GM18520 (cell line): Measurements from ENCODE around the gene CNTNAP5.
"Not testable (repeated sequence)": the region's sequence is repeated elsewhere in the genome, so short reads cannot be mapped to it uniquely, and the experiment has no call there.

Experiments used
- ATAC-seq: cut with Tn5 transposase; IDR thresholded peaks from one replicate; pipeline ENCODE4 v1.9.1; 2021; ENCODE audit not compliant: unreplicated experiment

The CNTNAP5 gene

DNA sequence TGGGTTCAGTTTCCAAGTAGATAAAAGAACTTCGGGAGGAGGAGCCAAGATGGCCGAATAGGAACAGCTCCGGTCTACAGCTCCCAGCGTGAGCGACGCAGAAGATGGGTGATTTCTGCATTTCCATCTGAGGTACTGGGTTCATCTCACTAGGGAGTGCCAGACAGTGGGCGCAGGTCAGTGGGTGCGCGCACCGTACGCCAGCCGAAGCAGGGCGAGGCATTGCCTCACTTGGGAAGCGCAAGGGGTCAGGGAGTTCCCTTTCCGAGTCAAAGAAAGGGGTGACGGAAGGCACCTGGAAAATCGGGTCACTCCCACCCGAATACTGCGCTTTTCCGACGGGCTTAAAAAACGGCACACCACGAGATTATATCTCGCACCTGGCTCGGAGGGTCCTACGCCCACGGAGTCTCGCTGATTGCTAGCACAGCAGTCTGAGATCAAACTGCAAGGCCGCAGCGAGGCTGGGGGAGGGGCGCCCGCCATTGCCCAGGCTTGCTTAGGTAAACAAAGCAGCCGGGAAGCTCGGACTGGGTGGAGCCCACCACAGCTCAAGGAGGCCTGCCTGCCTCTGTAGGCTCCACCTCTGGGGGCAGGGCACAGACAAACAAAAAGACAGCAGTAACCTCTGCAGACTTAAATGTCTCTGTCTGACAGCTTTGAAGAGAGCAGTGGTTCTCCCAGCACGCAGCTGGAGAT, 382.9 kb downstream of the CNTNAP5 start:
- not testable (repeated sequence) for ATAC-seq

DNA sequence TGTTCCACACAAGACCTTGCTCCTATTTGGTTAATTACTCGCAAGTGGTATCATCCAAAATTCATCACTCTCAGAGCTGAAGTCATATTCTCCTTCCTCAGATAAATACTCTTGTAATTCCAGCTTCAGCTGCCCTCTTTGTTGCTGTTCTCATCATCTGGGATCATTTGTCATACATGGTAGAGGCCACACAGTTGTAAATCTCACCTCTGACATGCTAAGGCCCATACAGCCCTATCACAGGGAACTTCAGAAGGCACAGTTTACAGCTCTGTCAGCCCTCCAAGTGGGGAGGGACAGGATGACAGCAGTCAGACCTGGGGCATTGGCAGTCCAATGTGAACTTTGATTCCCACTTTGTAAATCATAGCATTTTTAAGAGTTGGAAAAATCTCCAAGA, 399.0 kb downstream of the CNTNAP5 start:
- ATAC-seq = no peak

DNA sequence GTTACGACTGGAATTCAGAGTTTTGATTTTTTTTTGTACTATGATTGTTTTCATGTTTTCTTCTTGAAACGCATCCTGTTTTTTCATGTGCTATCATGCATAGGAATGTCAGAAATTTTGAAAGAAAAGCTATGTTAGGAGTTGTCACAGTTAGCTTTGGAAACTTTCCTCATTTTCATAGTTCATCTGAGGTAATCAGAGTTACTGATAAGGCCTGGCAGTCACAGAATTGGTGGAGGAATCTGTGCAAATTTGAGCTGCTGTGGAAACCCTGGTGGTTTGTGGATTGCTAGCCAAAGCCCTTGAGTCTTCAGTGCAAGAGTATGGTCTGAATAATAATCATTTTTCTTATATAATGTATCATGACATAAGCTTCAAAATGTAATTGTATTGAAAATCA, 401.0 kb downstream of the CNTNAP5 start:
- no peak for ATAC-seq

DNA sequence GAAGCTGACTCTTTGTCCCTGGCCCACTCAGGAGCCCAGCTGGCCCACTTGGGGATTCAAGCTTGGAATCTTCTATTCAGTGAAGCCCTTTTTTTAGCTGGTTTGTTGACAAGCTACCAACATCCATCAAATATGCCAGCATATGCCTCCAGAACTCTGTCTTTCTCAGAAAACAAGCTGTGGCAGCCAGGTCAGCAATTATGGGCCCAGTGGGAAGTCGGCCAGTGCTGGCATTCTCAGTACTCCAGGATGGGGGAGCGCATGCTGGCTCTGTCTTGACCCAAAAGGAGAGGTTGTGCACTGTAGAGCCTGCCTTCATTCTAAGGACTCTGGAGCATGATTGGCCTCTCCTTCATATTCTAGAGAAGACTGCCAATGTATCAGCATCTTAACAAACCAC, 401.5 kb downstream of the CNTNAP5 start:
- no peak for ATAC-seq

DNA sequence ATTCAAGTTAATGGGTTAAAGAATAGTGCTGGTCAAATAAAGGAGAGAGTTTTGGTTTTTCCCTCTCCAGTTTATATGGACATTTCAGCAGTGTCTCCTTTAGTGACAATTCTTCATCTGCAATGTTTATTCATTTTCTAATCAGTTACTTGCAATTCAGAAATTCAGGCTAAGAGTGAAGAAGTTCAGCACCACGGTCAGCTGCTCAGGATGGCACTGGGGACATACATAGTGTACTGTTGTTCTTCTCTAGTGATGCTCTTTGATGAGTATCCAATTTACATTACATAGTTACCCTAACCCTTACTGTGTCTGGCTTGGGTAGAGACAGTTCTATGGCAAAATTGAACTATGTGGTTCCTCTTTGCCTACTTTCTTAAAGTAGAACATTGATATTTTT, 412.7 kb downstream of the CNTNAP5 start:
- ATAC-seq = no peak

DNA sequence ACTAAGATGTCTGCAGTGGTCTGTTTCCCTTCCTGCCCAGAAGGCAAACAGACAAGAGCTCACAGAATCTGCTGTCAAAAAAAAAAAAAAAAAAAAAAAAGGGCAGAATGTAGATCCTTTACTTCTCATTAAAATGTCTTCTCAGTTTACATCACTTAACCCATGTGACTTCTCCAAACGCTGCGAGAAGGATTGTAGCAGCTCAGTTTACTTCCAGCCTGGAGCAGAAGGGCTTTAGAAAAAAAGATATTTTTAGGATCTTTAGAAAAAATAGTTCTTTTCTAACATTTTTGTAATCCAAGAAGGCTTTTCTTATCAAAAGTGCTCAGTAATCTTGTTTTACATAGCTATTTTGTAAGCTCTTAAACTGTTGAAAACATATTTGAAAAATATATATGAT, 425.4 kb downstream of the CNTNAP5 start:
- ATAC-seq = no peak

DNA sequence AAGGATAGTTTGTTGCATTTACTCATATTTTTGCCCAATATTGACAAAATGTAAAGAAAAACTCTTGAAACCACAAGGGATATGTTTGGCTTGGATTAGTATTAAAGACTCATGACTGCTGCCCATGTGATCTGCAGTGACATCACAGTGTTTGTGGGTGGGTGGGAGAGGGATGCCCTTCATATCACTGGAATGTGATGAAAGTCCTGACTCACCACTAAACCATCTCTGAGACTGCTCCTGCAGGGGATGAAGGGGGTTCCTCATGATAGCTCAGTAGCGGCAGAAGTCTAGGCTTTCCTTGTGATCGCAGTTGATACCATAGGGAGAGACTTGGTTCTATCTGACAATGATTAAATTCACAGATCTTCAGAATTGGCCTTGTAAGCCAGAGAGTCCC, 451.2 kb downstream of the CNTNAP5 start:
- ATAC-seq = no peak

DNA sequence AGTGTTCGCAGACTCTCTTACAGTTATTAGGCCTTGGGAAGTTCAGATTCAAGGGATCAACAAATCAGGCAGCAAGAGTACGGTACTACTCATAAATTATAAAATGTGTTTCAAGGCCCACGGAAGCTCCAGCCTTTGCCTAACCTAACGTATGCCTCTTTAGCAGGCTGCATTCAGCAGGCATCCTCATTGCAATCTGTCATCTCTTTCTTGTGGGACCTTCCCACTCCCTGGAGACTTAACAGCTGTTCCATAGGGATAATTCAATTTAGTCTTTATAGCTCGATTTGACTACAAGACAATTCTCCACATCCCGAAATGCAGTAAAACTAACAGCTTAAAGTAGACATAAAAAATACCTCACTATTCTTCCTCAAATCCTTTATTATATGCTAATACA, 453.7 kb downstream of the CNTNAP5 start:
- ATAC-seq = no peak

DNA sequence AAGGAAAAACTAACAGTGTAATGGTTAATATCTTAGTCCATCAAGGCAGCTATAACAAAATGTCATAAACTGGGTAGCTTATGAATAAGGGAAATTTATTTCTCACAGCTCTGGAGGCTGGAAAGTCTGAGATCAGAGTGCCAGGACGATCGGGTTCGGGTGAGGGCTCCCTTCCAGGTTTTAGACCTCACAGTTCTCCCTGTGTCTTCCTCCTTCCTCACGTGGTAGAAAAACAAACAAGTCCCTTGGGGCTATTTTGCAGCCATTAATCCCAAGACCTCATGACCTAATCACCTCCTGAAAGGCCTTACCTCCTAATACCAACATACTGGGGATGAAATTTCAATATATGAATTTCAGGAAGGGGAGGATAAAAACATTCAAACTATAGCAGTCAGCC, 455.9 kb downstream of the CNTNAP5 start:
- no peak for ATAC-seq

DNA sequence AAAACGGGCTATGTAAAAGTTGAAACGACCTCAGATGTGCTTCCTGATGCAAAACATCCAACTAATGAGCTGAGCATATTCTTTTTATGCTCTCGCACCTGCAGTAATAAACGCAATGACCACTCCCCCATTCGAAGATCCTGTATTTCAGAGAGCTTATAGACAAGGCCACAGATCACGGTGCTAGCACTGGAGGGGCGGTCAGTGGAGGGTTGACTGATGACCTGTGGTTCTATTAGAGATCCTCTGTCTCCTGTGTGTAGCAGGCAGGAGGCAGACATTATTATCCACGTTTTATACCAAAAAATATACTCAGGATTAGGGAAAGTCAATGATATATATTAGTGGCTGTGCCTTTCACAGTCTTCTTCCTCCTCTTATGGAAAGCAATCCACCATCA, 457.0 kb downstream of the CNTNAP5 start:
- no peak for ATAC-seq

DNA sequence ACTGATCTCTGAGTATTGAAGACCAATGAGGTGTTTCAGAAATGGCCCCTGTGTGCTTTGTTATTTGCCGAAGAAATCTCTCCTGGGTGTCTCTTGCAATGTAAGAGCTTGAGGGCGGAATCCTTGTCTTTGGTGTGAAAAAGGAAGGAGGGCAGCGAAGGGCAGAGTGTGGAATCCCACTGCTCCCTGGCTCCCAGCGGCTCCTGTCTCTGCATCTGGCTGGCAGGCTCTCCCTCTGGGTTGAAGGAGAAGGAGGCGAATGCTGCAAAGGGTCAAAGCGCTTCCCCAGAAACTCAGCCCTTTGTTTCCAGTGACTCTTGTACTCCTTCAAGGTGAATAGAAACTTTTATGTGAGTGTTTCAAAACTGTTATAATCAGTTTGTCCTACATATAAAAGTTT, 457.5 kb downstream of the CNTNAP5 start:
- ATAC-seq = no peak

DNA sequence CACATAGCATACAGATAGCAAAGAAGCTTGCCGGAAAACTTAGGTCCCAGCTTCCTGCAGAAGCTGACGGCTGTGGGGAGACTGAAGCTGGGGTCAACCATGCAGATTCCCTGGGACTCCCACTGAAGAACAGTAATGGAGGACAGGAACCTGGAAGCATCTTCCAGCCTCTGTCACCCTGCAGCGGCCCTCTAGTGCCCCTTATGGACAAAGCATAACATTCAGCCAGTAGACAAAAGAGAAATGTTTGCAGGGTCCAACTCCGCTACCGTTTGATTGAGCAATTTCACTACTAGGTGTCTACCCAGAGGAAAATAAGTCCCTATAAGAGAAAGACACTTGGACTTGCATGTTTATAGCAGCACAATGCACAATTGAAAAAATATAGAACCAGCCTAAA, 460.6 kb downstream of the CNTNAP5 start:
- ATAC-seq = no peak

DNA sequence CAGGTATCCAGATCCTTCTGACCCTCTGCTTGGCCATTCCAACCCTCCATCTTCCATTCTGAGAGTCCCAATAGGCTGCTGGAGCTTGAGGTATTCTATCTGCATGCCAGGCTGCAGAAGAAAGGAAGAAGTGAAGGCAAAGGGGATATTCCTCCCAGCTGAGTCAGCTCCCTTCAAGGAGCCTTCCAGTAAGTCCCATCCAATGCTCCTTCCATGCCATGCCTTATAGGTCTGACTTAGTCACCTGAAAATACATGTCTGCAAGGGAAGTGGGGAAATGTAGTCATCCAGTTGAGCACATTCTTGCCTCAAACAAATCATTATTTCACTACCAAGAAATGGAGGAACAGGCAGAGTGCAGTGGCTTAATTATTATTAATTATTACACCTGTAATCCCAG, 464.6 kb downstream of the CNTNAP5 start:
- no peak for ATAC-seq

DNA sequence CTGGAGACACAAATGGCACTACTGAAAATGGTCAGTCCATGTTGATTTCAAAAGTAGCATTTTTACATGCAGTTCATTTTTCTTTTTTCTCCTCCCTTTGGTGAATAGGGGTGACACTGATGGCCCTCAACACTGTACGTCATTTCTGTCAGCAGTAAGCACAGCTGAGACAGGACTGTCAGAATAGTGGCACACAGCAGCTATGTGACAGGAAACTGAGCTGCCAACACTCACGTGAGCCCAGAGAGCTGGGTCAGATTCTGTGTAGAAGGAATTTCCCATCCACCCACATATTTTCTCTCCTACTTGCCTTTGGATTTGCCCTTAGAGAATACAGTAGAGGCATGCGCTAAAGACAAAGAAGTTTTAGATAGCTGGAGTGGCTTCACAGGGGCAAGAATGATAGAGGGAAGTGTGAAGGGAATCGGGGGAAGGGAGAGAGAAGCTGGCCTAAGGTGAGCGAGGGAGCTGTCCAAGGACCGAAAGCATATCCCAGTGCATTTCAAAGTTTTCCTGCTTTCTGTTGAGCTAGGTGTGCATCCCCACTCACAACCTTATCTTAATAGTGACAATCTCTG, 476.6 kb downstream of the CNTNAP5 start:
- no peak for ATAC-seq

DNA sequence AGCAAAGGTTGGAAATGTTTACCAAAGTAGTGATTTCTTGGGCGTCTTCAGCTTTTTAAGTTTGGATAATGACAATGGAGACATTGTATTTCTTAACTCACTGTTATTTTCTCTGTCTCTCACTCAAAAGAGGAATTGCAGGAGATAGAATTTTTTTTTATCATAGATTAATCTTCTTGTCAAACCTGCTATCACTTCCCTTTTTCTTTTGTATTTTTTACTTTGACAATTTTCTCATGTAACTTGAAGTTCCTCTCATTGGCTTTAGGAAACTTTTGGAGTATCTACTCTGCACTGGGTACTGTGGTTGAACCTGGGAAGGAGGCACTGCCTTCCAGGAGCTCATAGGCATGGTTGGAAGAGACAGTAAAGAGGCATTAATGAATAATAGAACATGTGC, 489.1 kb downstream of the CNTNAP5 start:
- no peak for ATAC-seq

DNA sequence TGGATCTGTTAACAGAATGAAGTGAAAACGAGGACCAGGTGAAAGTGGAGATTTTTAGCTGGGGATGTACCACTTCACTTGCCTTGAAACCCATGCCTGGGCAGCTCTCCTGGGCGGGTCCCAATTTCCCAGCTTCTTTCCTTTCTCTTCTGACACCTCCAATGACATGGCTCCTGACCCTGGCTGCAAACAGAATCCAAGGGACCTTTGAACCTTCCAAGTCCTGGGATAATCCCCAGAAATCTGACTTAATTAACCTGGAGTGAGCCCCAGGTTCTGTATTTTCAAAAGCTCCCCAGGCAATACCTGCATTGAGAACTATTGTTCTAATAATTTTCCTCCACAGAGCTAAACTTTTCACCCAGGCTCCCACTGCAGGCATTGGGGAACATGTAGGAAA, 495.9 kb downstream of the CNTNAP5 start:
- ATAC-seq = no peak

DNA sequence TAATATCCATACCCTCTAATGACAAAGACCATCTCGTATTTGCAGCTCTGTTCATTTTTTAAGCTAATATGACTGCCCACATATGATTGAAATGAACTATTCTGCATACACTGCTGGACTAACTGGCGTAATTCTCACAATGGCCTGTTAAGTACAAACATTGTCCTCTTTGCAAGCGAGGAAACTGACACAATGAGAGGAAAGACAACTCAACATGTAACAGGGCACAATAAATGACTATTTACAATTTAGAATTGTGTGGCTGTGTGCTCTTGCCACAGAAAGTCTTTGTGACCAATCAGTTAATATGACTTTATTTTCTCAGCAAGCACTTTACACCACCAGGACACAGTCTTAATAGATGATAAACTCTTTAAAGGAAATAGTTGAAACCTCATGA, 498.0 kb downstream of the CNTNAP5 start:
- ATAC-seq = no peak

DNA sequence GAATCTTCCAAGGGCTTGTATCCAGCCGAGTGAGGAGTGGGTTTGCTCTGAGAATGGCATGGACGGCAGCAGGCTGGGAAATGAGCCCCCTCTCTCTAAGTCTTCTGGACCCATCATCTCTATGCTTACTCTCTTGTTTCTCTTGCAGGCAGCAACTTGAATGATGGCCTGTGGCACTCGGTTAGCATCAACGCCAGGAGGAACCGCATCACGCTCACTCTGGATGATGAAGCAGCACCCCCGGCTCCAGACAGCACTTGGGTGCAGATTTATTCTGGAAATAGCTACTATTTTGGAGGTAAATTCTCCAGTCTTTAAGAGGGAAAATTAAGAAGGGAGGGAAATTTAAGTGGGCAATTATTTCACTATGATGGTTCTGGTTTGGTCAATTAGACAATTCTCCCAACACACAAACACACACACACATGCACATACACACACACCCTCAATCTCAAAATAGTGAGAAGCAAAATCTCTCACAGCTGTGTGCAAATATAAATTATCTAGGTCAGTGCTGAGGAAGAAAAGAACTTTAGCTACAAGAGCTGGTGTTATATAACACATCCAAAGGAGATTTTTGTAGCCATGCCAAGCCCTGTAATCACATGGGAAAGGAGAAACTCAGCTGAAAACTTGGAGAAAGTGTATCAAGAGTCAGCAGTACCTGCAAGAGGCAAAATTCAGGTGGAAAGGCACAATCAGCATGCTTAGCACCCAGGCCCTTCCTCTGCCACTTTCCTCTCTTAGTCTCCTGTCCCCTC, 499.2 kb downstream of the CNTNAP5 start:
- ATAC-seq = no peak

DNA sequence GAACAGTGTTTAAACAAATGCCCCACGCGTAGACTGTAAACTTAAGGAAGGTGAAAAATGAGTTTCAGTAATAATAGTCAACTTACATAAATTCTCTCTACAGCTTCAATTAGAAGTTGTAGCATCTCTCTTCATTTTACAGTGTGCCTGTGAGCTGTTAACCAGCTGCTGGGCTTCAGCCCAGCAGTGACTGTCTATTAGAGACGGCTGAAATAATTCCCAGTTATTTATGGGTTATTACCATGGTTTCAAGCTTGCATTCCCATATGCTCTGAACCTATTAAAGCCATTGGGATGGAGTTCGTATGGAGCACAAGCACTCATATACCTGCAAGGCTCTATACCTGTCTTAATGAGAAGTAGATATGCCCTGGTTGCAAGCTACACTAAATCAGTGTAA, 501.1 kb downstream of the CNTNAP5 start:
- no peak for ATAC-seq

DNA sequence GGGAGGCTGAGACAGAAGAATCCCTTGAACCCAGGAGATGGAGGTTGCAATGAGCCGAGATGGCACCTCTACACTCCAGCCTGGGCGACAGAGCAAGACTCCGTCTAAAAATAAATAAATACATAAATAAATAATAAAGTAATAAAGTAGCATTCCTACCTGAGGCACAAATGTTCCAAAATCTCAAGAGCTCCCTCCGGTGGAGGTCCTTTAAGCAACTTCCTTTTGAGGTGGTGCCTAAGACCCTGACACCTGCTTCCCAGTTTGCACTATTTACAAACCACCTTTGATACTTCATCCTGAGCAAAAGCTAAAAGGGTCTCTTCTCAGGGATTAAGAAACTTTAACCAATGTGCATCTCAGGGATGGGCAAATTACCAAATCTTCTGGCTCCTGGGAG, 505.1 kb downstream of the CNTNAP5 start:
- no peak for ATAC-seq

DNA sequence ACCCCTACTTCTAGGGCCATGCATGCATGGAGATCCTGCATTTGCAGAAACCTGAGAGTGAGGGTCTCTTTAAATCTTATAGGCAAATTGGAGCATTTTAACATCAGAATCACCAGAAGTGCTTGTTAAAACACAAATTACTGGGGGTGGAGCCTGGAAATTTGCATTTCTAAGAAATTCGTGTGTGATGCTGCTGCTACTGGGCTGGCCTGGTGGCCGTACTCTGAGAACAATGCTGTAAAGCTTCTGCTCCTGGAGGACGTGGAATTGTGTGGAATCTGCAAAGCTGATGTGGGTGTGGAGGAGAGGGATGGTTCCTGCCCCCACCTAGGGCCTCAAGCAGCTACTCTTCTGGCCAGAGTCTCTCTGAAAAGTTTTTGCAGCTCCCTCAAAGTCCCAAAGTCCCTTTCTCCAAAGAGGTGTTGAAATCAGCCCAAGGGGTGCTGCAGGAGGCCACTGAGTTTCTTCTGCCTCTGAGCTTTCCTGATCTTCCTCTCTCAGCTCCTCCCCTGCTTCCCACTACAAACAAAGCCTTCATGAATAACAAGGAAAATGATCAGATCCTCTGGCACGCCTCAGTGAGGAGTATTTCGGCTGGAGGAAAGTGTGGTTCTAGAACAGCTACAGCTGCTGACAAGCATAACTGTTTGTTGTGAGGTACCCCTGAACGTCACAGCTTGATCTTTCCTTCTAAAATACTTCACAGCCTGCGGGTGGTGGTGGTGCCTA, 508.3 kb downstream of the CNTNAP5 start:
- no peak for ATAC-seq

DNA sequence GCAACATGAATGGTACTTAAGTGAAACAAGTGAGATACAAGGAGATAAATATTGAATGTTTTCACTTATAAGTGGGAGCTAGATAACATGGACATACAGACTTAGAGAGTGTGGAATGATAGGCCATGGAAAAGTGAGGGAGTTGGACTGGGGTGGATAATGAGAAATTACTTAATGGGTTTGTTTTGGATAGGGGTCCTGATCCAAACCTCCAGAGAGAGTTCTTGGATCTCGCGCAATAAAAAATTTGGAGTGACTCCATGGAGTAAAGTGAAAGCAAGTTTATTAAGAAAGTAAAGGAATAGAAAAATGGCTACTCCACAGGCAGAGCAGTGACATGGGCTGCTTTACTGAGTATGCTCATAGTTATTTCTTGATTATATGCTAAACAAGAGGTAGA, 508.9 kb downstream of the CNTNAP5 start:
- ATAC-seq = no peak
